ENCODE results near the gene HNF1B.
"Not testable (repeated sequence)": the region's sequence is repeated elsewhere in the genome, so short reads cannot be mapped to it uniquely, and the experiment has no call there.

Gene HNF1B, protein sequence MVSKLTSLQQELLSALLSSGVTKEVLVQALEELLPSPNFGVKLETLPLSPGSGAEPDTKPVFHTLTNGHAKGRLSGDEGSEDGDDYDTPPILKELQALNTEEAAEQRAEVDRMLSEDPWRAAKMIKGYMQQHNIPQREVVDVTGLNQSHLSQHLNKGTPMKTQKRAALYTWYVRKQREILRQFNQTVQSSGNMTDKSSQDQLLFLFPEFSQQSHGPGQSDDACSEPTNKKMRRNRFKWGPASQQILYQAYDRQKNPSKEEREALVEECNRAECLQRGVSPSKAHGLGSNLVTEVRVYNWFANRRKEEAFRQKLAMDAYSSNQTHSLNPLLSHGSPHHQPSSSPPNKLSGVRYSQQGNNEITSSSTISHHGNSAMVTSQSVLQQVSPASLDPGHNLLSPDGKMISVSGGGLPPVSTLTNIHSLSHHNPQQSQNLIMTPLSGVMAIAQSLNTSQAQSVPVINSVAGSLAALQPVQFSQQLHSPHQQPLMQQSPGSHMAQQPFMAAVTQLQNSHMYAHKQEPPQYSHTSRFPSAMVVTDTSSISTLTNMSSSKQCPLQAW

DNA sequence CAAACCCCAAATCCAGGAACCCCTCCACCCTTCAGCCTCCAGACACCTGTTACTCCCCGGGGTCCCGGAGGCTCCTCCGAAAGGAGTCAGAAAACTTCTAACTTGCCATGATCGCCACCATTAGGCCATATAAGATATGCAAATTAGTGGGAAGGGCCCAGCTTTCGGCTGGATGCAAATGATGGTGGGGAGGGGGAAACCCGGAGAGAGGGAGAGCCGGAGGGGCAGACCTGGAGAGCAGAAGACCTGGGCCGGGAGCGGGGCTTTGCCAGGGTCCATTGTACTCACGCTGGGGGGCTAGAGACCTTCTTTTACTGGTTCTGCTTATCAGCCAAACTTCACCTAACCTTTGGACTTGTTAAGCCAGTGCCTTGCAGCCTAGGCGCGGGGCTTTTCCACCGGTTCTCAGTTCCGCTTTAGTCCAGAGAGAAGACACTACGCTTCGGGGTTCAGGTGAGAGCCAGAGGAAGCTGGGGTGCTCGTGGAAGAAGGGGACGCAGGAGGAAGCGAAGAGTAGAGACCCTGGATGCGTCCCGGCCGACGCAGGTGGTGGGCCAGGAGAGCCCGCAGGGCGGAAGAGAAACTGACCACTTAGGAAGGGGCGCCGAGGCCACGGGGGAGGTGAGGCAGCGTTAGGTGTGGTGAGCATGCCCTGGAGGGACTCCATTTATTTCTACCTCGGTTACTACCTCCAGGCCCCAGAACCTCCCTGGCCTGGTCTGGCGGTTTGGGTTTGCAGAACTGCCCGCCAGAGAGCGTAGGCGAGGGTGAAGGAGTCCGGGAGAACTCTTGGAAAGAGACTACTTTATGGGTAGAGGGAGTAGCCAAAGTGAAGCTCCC, at the start of gene HNF1B:
Gene HNF1B, minus strand, starts transcription at position 99 of the 840 bp plus-strand sequence. CDS start 175 bp downstream, outside the sequence.
- DNase-seq (ENCODE audit: low spot score), result no peak

DNA sequence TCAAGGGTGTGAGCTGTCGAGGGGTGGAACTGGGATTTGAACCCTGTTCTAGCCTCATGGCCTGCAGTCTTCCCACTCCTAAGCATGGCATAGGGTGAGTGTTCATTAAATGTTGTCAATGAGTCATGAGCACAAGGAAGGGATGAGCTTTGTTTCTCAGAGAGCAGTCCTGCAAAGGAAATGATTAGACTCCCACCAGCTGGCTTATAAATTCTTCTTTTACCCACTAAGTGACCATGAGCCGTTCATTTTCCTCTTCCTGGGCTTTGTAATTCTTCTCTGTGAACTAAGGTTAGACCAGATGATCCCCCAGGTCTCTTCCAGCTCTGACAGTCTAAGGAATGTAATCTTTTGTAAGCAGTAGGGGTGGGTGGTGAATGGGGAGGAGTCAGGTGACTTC, 47.9 kb upstream of the HNF1B start:
- DNase-seq (ENCODE audit: low spot score), result peak; percentile 47

DNA sequence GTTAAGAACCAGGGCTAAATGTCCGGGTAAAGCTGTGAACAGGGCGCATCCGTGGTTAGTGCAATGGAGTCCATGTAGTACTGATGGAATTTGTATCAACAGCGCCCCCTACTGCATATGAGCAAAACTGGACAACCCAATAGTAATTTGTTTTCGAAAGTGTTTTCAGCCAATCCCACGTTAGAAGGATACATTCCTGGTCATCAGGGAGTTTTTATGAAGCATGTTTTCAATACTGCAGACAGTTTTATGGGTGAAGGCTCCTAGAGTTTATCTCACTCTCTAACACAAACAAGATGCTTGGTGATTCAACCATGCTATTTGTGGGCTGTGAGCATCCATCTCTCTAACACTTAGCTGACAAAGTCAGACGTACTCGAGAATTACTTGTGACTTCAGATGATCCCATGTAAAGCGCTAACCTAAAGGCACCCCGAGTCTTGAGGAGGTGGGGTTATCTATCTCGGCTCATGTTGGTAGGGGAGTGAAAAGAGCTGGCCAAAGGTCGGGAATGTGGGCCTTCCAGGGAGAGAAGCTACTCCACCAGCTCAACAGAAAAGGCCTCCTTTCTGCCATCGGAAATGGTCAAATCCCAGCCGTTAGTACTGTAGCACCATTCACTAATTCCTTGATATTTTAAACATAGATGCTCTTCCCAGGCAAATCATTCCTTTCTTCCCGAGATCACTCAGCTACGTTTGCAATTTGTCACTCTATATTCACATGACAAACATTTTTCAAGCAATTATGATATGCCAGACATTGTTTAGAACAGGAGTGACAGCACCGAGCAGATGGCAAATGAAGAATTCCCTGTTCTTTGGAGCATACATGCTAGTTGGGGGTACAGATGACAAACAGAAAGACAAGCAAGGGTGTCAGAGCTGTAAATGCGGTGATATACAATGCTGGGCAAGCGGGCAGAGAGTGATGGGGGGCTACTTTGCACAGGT, 46.9 kb upstream of the HNF1B start:
- DNase-seq (ENCODE audit: low spot score), result peak; percentile 42

DNA sequence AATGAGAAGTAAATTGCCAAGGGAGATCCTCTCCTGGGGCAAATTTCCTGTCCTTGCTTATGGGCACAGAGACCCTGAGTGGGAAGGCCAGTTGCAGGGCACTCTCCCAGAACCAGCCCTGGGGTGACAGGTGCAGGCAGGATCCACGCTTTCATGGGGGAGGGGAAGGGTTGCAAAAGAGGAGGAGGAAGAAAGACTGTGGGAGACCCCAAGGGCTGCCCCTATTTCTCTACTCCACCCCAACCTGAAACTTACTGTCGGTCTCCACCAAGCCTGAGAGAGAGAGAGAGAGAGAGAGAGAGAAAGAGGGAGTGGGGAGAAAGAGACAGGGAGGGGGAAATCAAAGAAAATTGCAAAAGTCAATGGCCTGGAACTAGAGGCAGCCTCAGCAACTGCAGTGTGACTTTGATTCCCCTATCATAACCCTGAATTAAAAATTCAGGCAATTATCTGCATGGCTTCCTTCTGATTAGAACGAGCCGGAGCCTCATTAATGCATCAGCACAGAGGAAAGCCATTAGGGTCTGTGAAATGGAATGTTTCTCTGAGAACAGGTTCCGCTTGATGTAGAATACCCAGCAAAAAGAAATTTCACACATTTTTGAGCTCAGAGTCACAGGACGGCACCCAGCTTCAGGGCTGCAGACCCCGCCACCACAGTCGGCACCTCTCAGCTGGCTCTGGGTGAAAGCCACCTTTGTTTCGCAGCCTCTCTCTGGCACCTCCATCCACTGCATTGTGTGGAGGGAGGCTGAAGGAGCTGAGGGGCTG, 45.1 kb upstream of the HNF1B start:
- no peak for DNase-seq (ENCODE audit: low spot score)

DNA sequence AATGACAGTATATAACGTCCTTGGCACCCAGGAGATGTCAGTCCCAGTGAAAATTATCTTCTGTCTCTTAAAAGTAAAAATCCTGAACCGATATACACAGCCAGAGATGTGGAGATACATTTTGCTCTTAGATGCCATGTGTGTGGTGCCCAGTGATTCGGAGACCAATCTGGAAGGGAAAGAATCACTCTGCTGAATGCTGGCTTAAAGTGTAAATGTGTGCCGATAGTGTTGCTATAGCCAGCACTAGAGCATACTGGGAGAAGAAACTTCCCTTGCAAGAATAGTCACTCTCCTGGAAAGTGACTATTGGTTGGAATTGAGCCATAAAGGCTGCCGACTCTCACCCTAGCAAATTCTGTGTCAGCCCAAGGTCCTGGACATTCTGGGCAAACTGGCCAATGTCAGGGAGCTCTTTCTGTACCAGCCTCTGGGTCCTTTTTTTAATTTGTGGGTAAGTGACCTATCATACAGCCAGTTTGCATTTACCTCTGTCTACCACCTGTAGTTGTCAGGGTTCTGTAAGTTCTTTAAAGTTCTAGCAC, 44.2 kb upstream of the HNF1B start:
- no peak for DNase-seq (ENCODE audit: low spot score)

DNA sequence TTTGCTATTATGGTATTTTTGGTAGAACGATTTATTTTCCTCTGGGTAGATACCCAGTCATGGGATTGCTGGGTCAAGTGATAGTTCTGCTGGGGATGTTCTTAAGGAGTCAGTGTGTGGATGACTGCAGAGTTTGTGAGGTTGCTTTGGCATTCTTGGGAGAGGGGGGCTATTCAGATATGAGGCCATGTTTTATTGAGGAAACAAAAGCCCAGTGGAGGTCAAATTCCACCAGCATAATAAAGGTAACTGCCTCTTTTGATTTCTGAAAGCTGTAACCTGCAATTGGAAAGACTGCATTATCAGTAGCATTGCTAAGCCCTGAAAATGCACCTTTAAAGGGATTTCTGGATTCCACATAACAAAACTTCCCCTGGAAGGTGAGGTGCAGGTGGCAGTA, 43.7 kb upstream of the HNF1B start:
- DNase-seq (ENCODE audit: low spot score), result no peak

DNA sequence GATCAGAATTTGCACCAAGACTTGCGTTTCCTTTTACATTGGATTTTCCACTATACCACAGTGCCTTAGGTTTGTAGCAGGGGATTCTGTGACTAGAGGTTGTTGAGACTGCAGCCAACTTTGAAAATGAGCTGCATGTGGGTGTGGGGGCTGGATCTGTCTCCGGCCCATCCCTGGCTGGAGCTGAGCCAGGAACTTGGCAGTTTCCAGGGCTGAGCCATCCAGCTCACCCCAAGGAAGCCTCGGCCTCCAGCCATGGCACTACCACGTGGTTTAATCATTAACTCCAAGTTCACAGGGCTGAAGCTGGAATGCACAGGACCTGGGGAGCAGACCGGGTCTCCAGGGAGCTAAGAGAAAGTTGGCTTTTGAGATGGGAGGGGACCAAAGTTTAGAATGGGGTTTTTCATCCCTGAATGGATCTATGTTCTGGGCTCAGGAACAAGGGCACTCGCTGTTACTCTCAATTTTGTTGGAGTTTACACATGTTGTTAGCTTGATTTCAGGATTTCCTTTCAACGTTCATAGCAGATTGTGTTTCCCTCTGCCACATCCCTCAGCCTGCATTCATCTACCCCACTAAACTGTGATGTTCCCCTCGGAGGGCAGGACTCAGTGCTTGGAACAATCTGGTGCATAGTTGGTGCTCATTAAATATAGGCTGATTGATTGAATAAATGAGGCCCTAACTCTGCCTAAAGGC, 42.3 kb upstream of the HNF1B start:
- DNase-seq (ENCODE audit: low spot score), result peak; percentile 50

DNA sequence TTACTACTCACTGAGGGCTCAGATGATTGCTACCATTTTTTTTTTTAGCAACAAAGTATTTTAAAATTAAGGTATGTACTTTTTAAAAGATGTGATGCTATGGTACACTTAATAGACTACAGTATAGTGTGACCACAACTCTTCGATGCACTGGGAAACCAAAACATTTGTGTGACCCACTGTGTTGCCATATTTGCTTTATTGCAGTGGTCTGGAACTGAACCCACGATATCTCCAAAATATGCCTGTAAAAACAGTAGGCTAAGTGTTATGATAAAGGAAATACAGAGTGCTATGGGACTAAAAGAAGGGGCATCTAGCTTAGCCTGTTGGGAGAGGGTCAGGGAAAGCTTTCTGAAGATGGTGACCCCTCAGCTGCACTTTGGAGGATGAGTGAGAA, 41.6 kb upstream of the HNF1B start:
- DNase-seq (ENCODE audit: low spot score), result no peak

DNA sequence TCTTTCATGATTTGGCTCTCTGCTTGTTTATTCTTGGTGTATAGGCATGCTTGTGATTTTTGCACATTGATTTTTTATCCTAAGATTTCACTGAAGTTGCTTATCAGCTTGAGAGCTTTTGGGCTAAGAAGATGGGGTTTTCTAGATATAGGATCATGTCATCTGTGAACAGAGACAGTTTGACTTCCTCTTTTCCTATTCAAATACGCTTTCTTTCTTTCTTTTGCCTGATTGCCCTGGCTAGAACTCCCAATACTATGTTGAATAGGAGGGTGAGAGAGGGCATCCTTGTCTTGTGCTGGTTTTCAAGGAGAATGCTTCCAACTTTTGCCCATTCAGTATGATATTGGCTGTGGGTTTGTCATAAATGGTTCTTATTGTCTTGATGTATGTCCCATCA, 37.6 kb upstream of the HNF1B start:
- not testable (repeated sequence) for DNase-seq (ENCODE audit: low spot score)

DNA sequence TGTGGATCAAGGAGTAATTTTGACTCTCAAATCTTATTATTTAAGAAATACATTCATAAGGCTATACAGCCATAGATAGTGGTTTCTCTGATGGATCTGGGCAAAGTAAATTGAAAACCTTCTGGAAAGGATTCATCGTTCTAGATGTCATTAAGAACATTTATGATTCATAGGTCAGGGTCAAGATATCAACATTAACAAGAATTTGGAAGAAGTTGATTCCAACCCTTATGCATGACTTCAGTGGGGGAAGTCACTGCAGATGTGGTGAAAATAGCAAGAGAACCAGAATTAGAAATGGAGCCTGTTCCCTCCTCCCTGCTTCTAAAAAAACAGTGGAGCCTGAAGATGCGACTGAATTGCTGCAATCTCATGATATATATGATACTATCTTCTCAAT, 36.6 kb upstream of the HNF1B start:
- DNase-seq (ENCODE audit: low spot score), result no peak

DNA sequence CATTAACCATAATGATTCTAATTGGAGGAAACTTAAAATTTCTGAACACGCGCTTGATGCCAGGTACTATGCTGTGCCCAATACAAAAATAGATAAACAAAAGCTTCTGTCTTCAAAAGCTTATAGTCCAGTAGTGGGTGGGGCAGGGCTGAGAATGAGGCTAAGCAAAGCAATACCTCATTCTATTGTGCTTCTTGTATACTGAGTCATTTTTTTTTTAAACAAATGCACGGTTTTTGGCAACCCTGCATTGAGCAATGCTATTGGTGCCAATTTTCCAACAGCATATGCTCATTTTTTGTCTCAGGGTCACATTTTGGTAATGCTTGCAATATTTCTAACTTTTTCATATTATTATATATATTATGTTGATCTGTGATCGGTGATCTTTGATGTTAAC, 34.7 kb upstream of the HNF1B start:
- peak; percentile 88 for DNase-seq (ENCODE audit: low spot score)

DNA sequence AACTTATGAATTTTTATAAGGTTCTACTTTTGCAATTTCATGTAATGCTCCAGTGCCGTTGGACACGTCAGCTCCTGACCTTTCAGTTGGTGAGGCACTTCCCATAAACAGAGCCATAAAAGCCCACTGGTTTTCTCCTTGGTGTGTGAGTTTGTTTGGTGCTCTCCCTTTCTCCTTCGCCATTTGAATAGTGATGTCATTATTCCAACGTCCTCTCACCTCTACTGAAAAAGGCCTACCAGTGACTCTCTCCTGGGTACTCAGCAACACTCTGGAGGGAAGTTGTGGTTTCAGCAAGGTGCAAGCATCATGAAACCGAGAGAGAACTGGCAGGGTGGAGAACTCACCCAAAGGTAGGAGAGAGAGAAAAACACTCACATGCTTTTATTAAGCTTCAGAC, 29.6 kb upstream of the HNF1B start:
- no peak for DNase-seq (ENCODE audit: low spot score)

DNA sequence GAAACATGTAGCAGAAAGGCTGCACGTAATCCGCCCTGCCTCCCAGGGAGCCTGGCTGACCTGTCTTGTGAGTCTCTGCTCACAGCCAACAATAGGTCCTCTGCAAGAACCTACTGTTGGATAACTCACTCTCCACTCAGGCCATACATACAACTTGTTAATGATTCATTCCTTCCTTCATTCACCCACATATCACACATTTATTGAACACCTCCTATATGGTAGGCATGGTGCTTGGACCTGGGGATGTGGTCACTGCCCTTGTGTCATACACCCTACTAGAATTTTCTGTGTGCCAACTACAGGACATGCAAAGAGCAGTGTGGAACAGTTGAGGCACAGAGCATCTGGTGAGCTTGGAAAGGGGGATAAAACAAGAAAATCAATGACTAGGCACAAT, 28.1 kb upstream of the HNF1B start:
- DNase-seq (ENCODE audit: low spot score), result no peak

DNA sequence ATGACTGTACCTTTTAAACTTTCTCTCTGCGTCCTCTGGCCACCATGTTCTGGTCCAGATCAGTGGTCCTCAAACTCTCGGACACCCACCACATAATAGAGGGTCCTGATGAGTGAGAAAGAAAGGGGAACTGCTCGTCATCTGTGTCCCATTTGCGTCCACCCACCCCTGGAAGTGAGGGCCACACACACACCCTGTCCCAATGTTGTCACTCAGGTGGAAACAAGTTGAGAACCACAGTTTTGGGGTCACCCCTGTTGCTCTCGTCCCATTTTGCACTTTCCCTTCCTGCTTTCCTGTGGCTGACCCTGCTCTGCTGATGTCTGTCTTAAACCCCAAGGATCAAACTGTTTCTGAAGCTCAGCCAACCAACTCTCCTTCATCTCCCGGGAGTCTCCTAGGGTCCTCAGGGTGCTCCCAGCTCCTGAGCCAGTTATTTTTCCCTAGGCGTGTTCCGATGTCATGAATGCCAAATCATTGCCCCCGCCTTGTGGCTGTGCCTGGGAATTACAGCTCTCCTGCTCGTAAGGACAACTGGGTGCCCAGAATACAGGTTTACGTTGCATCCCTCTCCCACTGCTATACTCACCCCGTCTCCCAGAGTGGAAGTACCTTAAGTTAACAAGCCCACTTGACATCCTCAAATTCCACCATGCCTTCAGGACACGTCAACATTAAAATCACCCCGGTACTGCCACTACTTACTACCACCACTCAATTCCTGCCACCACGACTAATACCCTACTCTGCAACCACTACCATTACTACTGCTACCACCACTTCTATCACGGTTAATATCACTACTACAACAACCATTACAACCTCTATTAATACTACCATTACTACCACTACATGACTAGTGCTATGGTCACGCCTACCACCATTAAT, 26.0 kb upstream of the HNF1B start:
- peak; percentile 74 for DNase-seq (ENCODE audit: low spot score)

DNA sequence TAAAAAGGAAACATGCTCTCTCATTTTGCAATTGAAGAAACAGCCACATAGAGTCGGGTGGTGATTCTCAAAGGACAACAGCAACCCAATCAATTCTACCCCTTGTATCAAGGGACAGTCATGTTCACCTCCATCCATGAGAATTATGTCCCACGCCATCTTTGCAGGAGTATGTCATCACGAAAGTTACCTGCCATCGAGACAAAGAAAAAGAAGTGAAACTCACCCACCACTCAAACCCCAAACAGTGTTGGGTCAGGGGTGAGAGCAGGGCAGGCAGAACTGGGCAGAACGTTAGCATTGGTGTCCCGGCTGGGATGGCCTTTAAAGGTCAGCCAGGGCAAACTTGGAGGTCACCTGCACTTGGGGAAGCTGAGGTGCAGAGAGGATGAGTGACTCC, 24.2 kb upstream of the HNF1B start:
- DNase-seq (ENCODE audit: low spot score), result no peak

DNA sequence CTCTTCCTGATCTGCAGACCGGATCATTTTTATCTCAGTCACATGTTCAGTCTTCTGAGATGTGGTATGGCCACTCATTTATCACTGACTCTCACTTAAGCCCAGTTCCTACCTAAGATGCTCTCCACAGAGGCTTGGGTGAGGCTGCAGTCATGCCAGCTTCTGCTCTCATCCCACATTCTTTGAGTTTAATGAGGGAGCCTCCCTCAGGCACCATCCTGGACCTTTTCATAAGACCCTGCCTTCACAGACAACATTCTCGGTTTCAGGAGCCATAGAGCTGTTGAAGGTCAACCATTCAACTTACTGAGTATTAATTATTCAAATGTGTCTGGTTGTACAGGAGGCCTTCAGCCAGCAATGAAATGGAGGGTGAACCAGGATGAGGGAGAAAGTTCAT, 23.6 kb upstream of the HNF1B start:
- no peak for DNase-seq (ENCODE audit: low spot score)

DNA sequence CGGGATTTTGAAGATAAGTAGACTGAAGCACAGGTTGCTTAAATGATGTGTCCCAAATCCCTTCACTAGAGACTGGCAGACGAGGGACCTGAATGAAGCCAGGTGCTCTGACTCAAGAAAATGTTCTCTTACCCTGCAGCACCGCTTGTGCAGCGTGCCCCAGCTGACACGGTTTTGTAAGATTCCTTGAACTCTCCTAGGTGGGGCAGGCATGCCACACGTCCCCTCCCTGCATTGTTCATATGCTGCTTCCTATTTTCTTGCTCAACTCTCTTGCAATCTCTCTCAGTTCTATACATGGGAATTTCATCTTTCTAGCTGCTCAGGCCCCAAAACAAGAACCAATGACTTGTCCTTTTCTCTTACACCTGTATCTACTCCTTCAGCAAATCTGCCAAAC, 22.1 kb upstream of the HNF1B start:
- DNase-seq (ENCODE audit: low spot score), result no peak

DNA sequence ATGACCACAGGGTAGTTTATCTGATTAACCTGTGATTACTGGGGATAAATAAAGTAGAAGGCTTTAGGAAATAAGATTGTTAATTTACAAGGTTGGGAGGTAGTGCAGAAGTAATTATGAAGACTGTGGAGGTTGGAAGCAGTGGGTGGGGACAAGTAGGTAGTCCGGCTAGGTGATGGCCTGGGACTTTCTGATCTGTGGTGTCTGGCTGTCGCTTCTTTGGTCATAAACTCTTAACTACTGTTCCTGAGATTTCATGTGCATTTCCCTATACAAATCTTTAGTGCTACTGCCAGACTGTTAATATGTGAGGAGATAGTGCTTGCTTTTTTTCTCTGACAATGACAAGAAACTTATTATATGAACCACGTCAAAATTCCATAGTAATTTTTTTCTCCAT, 19.5 kb upstream of the HNF1B start:
- no peak for DNase-seq (ENCODE audit: low spot score)

DNA sequence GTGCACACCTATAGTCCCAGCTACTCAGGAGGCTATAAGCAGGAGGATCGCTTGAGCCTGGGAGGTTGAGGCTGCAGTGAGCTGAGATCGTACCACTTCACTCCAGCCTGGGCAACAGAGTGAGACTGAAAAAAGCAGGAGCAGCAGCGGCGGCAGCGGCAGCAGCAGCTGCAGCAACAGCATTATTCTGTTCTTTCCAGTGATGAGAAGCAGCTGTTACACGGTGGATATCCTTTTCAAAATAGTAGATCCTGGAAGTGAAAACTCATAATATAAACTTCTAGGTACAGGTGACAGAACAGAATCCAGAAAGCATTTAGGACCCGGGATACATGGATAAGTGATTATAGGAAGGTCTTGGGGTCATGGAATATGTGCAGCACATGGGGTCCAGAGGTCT, 17.8 kb upstream of the HNF1B start:
- DNase-seq (ENCODE audit: low spot score), result no peak
